ENCODE results near the gene AKIP1. TPM values are rescaled to one million over a fixed set of nuclear protein-coding genes. Genes with fewer than 3 reads are reported as not detected.

The AKIP1 gene
- total RNA-seq, 4 donors from 2014 or later = 2.6 to 32.7 (median 14.6) TPM

- H3K9me3 ChIP-seq = no peaks in the 10 kb centered on the region
- no peak for TF ChIP-seq POLR2A (IDR thresholded peaks at IDR 0.05)
- TF ChIP-seq CTCF (IDR thresholded peaks at IDR 0.05) = no peak
- no peaks in the 10 kb centered on the region for H3K27me3 ChIP-seq
- no peaks in the 10 kb centered on the region for H3K36me3 ChIP-seq
- H3K4me1 ChIP-seq = no peaks in the 10 kb centered on the region
- no peak overlapping the region for H3K27ac ChIP-seq
- no peak overlapping the region for H3K4me3 ChIP-seq
- intact Hi-C loops (cut with DNase I; ENCODE audit: low total_unique reads) = no loop called here
- DNase-seq = no peak
Observed at GRCh38 chr11:8922691-8923090, 11.7 kb downstream of the AKIP1 start.

GRCh38 chr11:8925711-8926110 lies 14.7 kb downstream of the AKIP1 start:
- intact Hi-C loops (cut with DNase I; ENCODE audit: low total_unique reads) = no loop called here
- H3K9me3 ChIP-seq = no peaks in the 10 kb centered on the region
- H3K27ac ChIP-seq = no peak overlapping the region
- TF ChIP-seq CTCF (IDR thresholded peaks at IDR 0.05) (no peak), POLR2A (IDR thresholded peaks at IDR 0.05) (no peak)
- H3K36me3 ChIP-seq = no peaks in the 10 kb centered on the region
- H3K27me3 ChIP-seq = no peaks in the 10 kb centered on the region
- no peak overlapping the region for H3K4me3 ChIP-seq
- DNase-seq = no peak
- H3K4me1 ChIP-seq = no peaks in the 10 kb centered on the region

GRCh38 chr11:8926236-8926635 lies 15.2 kb downstream of the AKIP1 start:
- intact Hi-C loops (cut with DNase I; ENCODE audit: low total_unique reads) = no loop called here
- no peak for DNase-seq
- Histone ChIP-seq H3K9me3 (no peaks in the 10 kb centered on the region), H3K27me3 (no peaks in the 10 kb centered on the region), H3K4me3 (no peak overlapping the region), H3K27ac (no peak overlapping the region), H3K36me3 (no peaks in the 10 kb centered on the region), H3K4me1 (no peaks in the 10 kb centered on the region)
- TF ChIP-seq POLR2A (IDR thresholded peaks at IDR 0.05) = no peak
- no peak for TF ChIP-seq CTCF (IDR thresholded peaks at IDR 0.05)

GRCh38 chr11:8927233-8927632 lies 16.2 kb downstream of the AKIP1 start:
- intact Hi-C loops (cut with DNase I; ENCODE audit: low total_unique reads) = no loop called here
- H3K36me3 ChIP-seq = no peaks in the 10 kb centered on the region
- no peaks in the 10 kb centered on the region for H3K9me3 ChIP-seq
- no peak for DNase-seq
- H3K4me1 ChIP-seq = no peaks in the 10 kb centered on the region
- TF ChIP-seq POLR2A (IDR thresholded peaks at IDR 0.05) (no peak), CTCF (IDR thresholded peaks at IDR 0.05) (no peak)
- no peak overlapping the region for H3K27ac ChIP-seq
- no peak overlapping the region for H3K4me3 ChIP-seq
- H3K27me3 ChIP-seq = no peaks in the 10 kb centered on the region

GRCh38 chr11:8928205-8928604 lies 17.2 kb downstream of the AKIP1 start:
- intact Hi-C loops (cut with DNase I; ENCODE audit: low total_unique reads) = no loop called here
- Histone ChIP-seq H3K27me3 (no peaks in the 10 kb centered on the region), H3K4me3 (no peak overlapping the region), H3K4me1 (no peaks in the 10 kb centered on the region), H3K36me3 (no peaks in the 10 kb centered on the region), H3K27ac (no peak overlapping the region), H3K9me3 (no peaks in the 10 kb centered on the region)
- no peak for TF ChIP-seq POLR2A (IDR thresholded peaks at IDR 0.05)
- no peak for TF ChIP-seq CTCF (IDR thresholded peaks at IDR 0.05)
- no peak for DNase-seq
